ENCODE data around the gene ELP1. TPM values are rescaled to one million over a fixed set of nuclear protein-coding genes. Genes with fewer than 3 reads are reported as not detected.
"Not testable (repeated sequence)": the region's sequence is repeated elsewhere in the genome, so short reads cannot be mapped to it uniquely, and the experiment has no call there.

Gene ELP1
- total and polyA plus RNA-seq, 9 donors, result 15.7 to 70.9 (median 34.3) TPM

- no peak overlapping the region for H3K4me3 ChIP-seq
- intact Hi-C loops (cut with DNase I), result no loop called here
- no peaks in the 10 kb centered on the region for H3K36me3 ChIP-seq
Measured at GRCh38 chr9:108851138-108851537, 82.8 kb downstream of the ELP1 start.

GRCh38 chr9:108850293-108850897, 83.5 kb downstream of the ELP1 start:
- no peaks in the 10 kb centered on the region for H3K36me3 ChIP-seq
- WGBS, 3 donors, result 67 to 92% (median 86%) methylated on average over 3 of the region's 3 CpGs
- no peak overlapping the region for H3K4me3 ChIP-seq
- no peak overlapping the region for H3K27ac ChIP-seq
- TF ChIP-seq CTCF (IDR thresholded peaks at IDR 0.05), result no peak
- H3K9me3 ChIP-seq, result no peaks in the 10 kb centered on the region
- no peak for DNase-seq
- peaks cover 5% of the 10 kb centered on the region for H3K4me1 ChIP-seq (ENCODE audit: insufficient read depth)
- intact Hi-C loops (cut with DNase I), result no loop called here
- no peaks in the 10 kb centered on the region for H3K27me3 ChIP-seq

More at GRCh38 chr9:108851138-108851537, 82.8 kb downstream of the ELP1 start:
- Histone ChIP-seq H3K27ac (no peak overlapping the region), H3K27me3 (no peaks in the 10 kb centered on the region), H3K4me1 (ENCODE audit: insufficient read depth) (peaks cover 5% of the 10 kb centered on the region), H3K9me3 (no peaks in the 10 kb centered on the region)
- TF ChIP-seq POLR2A (IDR thresholded peaks at IDR 0.05) (no peak), CTCF (IDR thresholded peaks at IDR 0.05) (no peak), EP300 (IDR thresholded peaks at IDR 0.05) (no peak)
- WGBS, 3 donors, result 80 to 88% (median 86%) methylated on average over 3 of the region's 3 CpGs
- no peak for DNase-seq

DNA sequence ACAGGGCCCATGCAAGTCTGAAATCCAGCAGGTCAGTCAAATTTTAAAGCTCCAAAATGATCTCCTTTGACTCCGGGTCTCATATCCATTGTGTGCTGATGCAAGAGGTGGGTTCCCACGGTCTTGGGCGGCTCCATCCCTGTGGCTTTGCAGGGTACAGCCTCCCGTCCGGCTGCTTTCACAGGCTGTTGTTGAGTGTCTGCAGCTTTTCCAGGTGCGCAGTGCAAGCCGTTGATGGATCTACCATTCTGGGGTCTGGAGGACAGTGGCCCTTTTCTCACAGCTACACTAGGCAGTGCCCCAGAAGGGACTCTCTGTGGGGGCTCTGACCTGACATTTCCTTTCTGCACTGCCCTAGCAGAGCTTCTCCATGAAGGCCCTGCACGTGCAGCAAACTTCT, 85.6 kb downstream of the ELP1 start:
- H3K36me3 ChIP-seq; H3K4me1 ChIP-seq (ENCODE audit: insufficient read depth); H3K9me3 ChIP-seq; DNase-seq; intact Hi-C loops (cut with DNase I); H3K4me3 ChIP-seq; H3K27ac ChIP-seq; H3K27me3 ChIP-seq: not testable (repeated sequence)
- 95 to 96% (median 96%) methylated on average over 8 of the region's 8 CpGs for WGBS, 3 donors

GRCh38 chr9:108845947-108846346, 88.0 kb downstream of the ELP1 start:
- Histone ChIP-seq H3K4me1 (ENCODE audit: insufficient read depth) (peaks cover 3% of the 10 kb centered on the region), H3K27me3 (no peaks in the 10 kb centered on the region), H3K27ac (no peak overlapping the region), H3K9me3 (no peaks in the 10 kb centered on the region), H3K36me3 (no peaks in the 10 kb centered on the region), H3K4me3 (no peak overlapping the region)
- WGBS, 3 donors, result 86 to 88% (median 88%) methylated on average over 2 of the region's 2 CpGs
- DNase-seq, result no peak
- TF ChIP-seq POLR2A (IDR thresholded peaks at IDR 0.05) (no peak), CTCF (IDR thresholded peaks at IDR 0.05) (no peak), EP300 (IDR thresholded peaks at IDR 0.05) (no peak)
- intact Hi-C loops (cut with DNase I), result no loop called here

DNA sequence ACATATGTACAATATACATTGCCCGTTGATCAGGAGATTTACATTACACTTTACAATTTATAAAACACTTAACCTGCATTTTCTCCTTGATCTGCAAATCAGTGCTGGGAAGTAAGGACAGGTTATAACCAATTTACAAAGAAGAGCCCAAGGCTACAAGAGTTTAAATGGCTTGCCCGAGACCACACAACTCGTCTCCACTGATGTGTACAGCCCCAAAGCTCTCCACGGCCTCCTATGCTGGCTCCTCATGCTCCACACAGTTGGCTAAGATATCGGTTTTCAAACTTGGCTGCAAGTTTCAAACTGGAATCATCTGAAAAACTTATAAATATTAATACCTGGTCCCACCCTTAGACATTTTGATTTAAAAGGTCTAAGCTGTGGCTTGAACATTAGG, 88.4 kb downstream of the ELP1 start:
- H3K36me3 ChIP-seq, result no peaks in the 10 kb centered on the region
- H3K27ac ChIP-seq, result no peak overlapping the region
- H3K9me3 ChIP-seq, result no peaks in the 10 kb centered on the region
- peaks cover 3% of the 10 kb centered on the region for H3K4me1 ChIP-seq (ENCODE audit: insufficient read depth)
- no peak for TF ChIP-seq EP300 (IDR thresholded peaks at IDR 0.05)
- TF ChIP-seq CTCF (IDR thresholded peaks at IDR 0.05), result no peak
- no peak for TF ChIP-seq POLR2A (IDR thresholded peaks at IDR 0.05)
- no peak for DNase-seq
- intact Hi-C loops (cut with DNase I), result no loop called here
- 73 to 79% (median 75%) methylated on average over 5 of the region's 5 CpGs for WGBS, 3 donors
- no peak overlapping the region for H3K4me3 ChIP-seq
- H3K27me3 ChIP-seq, result no peaks in the 10 kb centered on the region
